HG03565 (cell line): Measurements from ENCODE around the gene SEMA3D.
"Not testable (repeated sequence)": the region's sequence is repeated elsewhere in the genome, so short reads cannot be mapped to it uniquely, and the experiment has no call there.

Source experiments
- ATAC-seq: cut with Tn5 transposase; IDR thresholded peaks from one replicate; pipeline ENCODE4 v1.9.1; 2021; ENCODE audit warnings: mild to moderate bottlenecking, moderate library complexity; ENCODE audit not compliant: unreplicated experiment

Gene SEMA3D

DNA sequence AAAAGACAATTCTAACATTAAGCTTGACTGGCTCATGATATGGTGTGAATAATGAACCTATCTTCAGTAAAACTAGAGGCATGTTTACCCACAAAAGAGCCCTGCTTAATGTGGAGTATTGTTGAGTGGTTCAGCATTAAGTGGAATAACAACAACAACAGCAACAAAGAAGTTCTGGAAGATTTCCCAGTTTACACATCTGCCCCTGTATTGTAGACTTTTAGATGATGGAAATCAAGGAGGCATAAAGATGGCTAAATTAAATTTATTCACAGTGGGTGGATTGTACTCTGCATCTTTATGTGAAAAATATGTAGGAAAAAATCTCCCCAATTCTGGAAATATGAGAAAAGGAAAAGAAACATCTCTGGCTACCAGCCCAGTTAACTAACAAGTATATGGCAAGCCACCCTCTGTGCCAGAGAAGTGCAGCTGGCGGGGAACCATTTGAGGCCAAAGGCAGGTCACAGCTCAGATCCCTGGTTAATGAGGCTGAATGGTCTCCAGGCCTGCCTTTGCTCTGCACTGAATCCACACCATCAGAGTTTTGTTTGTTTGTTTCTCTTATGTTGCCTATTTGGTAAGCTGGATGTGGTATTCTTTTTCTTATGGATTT lies 186.0 kb downstream of the SEMA3D start:
- no peak for ATAC-seq

DNA sequence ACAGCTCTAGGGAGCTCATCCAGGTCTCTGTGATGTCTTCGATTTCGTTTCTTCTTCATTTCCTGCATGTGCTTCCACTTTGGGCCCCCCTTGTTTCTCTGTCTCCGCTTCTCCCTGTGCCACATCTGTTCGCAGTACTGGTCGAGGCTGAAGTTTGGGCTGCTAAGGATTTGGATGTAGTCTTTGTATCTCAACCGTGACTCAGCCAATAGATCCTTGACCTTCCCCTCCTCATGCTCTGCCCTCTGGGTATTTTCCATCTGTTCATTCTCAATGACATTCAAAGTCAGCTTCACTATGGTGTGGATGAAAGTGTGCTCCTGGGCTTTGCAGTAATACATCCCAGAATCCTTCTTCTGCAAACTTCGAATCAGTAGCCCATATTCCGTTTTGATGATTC lies 187.4 kb downstream of the SEMA3D start:
- no peak for ATAC-seq

DNA sequence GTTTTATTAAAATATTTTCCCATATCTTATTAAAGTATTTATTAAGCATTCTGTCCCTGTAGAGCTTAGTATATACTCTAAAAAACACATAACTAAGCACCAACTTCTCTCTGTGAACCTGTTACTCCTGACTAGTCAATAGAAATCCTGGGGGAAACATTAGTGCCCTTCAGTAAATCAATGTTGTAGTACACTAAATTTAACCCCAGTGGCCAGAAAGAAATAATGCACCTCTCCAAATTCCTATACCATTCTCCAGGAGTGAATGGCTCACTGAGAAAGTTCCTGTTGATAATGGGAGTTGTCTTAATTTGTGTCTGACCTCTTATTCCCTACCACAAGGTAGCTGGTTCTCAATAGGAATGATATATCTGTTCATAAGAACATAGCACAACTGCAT lies 188.2 kb downstream of the SEMA3D start:
- no peak for ATAC-seq

- no peak for ATAC-seq
Measured at GRCh38 chr7:84997626-84998025, 189.2 kb downstream of the SEMA3D start.

- ATAC-seq = not testable (repeated sequence)
Measured at GRCh38 chr7:84992954-84993353, 193.9 kb downstream of the SEMA3D start.

GRCh38 chr7:84985073-84985784 lies 201.6 kb downstream of the SEMA3D start:
- ATAC-seq = no peak

- no peak for ATAC-seq
Measured at GRCh38 chr7:84982199-84982598, 204.7 kb downstream of the SEMA3D start.

GRCh38 chr7:84981055-84981976 lies 205.5 kb downstream of the SEMA3D start:
- ATAC-seq = no peak

GRCh38 chr7:84975586-84976185 lies 211.2 kb downstream of the SEMA3D start:
- no peak for ATAC-seq

GRCh38 chr7:84971360-84971759 lies 215.5 kb downstream of the SEMA3D start:
- no peak for ATAC-seq

GRCh38 chr7:84970670-84971069 lies 216.2 kb downstream of the SEMA3D start:
- ATAC-seq = no peak

DNA sequence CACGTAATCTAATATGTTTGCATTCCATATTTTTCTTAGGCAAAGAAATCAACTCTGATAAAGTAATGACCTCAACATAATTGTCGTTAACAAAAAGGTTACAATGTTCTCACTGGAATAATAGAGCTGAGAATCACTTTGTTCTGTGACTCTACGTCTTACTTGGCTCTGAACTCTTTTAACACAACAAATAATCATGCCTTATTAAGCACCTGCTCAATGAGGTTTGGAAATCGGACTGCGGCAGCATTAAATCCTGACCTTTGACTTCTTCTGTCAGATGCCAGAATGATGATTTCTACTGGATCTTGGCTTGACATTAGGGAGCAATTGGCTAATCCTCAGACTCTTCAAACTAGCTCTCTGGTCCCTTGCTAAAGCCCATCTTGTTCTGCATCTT lies 233.6 kb downstream of the SEMA3D start:
- ATAC-seq = no peak

DNA sequence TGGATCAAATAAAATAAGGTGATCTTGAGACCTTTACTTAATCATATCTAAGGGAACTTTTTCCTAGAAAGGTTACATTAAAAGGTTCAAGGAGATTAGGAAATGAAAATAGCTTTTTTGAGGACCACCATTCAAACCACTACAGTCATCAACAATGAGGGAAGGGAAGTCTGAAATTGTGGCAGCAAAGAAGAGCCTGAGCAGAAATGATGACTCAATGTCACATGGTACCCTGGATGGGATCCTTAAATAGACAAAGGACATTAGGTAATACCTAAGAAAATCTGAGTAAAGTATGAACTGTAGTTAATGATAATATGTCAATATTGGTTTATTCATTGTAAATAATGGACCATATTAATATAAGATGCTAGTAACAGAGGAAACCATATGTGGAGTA lies 236.0 kb downstream of the SEMA3D start:
- ATAC-seq = no peak

DNA sequence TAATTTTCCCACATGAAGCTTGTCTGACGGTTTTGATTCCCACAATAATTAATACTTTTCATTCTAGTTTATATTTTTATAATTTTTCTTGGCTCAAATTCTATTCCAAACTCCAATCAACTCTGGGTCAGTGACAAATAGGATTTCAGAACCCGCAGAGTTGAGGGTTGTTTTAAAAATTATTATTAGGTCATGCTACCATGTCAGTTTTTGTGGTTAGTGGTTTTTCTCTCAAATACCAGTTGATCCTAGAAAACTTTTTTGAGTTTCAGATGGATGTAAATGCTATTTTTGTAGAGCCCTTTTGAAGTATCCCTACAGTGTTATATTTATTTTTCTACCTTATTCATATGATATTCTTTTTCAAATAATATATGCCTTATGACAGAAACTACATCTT lies 237.4 kb downstream of the SEMA3D start:
- no peak for ATAC-seq

DNA sequence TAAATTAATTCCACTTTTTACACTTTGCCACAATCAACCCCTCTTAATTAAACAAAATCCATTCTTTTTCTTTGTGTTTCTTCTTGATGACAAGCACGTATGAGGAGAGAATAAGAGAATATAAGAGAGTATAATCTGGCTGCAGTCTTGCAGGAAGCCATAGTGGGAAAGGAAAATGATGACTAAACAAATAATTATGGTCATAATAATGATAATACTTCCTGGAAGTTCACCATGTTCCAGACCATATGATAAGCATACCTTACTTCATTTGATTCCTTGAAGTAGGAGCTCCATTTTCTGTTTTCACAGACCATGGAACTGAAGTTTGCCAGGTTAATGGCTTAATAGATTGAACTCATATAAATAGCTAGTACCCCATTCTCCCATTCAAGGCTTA lies 237.8 kb downstream of the SEMA3D start:
- ATAC-seq = no peak

DNA sequence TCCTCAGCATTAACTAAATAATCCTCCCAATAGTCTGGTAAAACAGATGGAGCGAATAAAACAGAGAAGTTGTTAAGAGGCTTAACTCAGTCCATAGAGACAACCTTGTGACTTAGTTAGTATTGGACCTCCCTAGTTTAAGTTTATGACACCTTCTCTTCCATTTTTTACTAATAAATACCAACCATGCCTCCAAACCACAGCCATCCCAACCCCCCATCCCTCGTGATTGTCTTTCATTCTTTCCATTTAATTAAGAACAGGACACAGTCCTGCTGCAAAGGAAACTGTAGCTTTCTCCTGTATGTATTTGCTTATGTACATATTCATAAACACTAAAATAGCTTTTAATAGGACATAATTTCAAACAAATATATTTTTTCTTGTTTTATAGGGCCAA lies 238.2 kb downstream of the SEMA3D start:
- no peak for ATAC-seq

- no peak for ATAC-seq
Measured at GRCh38 chr7:84946549-84946948, 240.3 kb downstream of the SEMA3D start.
